ENCODE measurements around the gene ASB1. TPM values are rescaled to one million over a fixed set of nuclear protein-coding genes. Genes with fewer than 3 reads are reported as not detected.

The ASB1 gene
- total RNA-seq, 1 experiment from 2014 or later = 46.0 TPM

GRCh38 chr2:238448031-238448955 is 21.6 kb downstream of the ASB1 start:
- no peak overlapping the region for H2AK5ac ChIP-seq (ENCODE audit: insufficient read length, low read length)
- peaks cover 62 to 86% (median 82%) of the 10 kb centered on the region in 3 experiments for H3K36me3 Mint-ChIP-seq (ENCODE audit: insufficient read depth in 1 of 3, low read depth in 3 of 3)
- no CpG with 5 or more reads among the region's 19 CpGs for WGBS (ENCODE audit: extremely low coverage, insufficient read length, low lambda C conversion rate)
- no peak overlapping the region for H2BK20ac ChIP-seq (ENCODE audit: low read depth, low read length, poor library complexity, severe bottlenecking)
- H3K27ac ChIP-seq (ENCODE audit: insufficient read length, low read depth, low read length) = no peak overlapping the region
- no peak overlapping the region for H3K23ac ChIP-seq (ENCODE audit: insufficient read length, low read depth, low read length)
- H2BK12ac ChIP-seq (ENCODE audit: insufficient read length, low read depth, low read length) = no peak overlapping the region
- no peak overlapping the region for H4K8ac ChIP-seq (replicated peaks; ENCODE audit: insufficient read length, low read depth, low read length)
- H3K23me2 ChIP-seq (ENCODE audit: insufficient read length, low read depth, low read length, poor library complexity, severe bottlenecking) = no peaks in the 10 kb centered on the region
- no peak overlapping the region for H4K5ac ChIP-seq (ENCODE audit: insufficient read length, low read depth, low read length)
- no peak overlapping the region for H2BK15ac ChIP-seq (ENCODE audit: low read depth, low read length)
- TF ChIP-seq CTCF (conservative IDR thresholded peaks at IDR 0.05) = no peak
- no peak overlapping the region for H3K56ac ChIP-seq (ENCODE audit: insufficient read length, low read depth, low read length)
- H2BK120ac ChIP-seq (ENCODE audit: low read depth, low read length, poor library complexity, severe bottlenecking) = no peak overlapping the region
- no peak overlapping the region for H2BK5ac ChIP-seq (ENCODE audit: insufficient read length, low read length)
- H3K27me3 Mint-ChIP-seq (ENCODE audit: low read depth) = no peaks in the 10 kb centered on the region
- DNase-seq = no peak
- no peaks in the 10 kb centered on the region for H3K79me2 ChIP-seq (ENCODE audit: insufficient read depth, low read length)
- H3K4me2 ChIP-seq (ENCODE audit: insufficient read depth, insufficient read length, low read length) = no peak overlapping the region
- H3K9me3 ChIP-seq (ENCODE audit: control insufficient read depth, low read depth, low read length) = no peaks in the 10 kb centered on the region
- no peaks in the 10 kb centered on the region for H3K27me3 ChIP-seq (ENCODE audit: insufficient read depth, low read length)
- H3K4me1 Mint-ChIP-seq = peaks cover 0 to 2% of the 10 kb centered on the region in 2 experiments; a peak in 2 of 4 replicates
- no peaks in the 10 kb centered on the region for H3K79me1 ChIP-seq (ENCODE audit: insufficient read depth, low read depth, low read length, poor library complexity, severe bottlenecking)
- H3K14ac ChIP-seq (ENCODE audit: insufficient read depth, low read length) = no peak overlapping the region
- H3K4ac ChIP-seq (ENCODE audit: low read depth, low read length) = no peak overlapping the region
- no peaks in the 10 kb centered on the region for H3K4me1 ChIP-seq (ENCODE audit: insufficient read depth, low read length)
- H3K4me3 Mint-ChIP-seq = no peak overlapping the region
- no peak overlapping the region for H3K9ac ChIP-seq (ENCODE audit: extremely low read depth, insufficient read length, low read length)
- no peak overlapping the region for H2AFZ ChIP-seq (ENCODE audit: low read length)
- peak overlapping the region in 2 of 3 experiments; percentile 11 to 68; a peak in 1 of 7 replicates for H3K27ac Mint-ChIP-seq
- no peak overlapping the region for H4K91ac ChIP-seq (ENCODE audit: insufficient read length, low read depth, low read length)
- no peaks in the 10 kb centered on the region for H3K9me3 Mint-ChIP-seq
- H3K18ac ChIP-seq (ENCODE audit: insufficient read length, low read depth, low read length) = no peak overlapping the region
- no peaks in the 10 kb centered on the region for H4K20me1 ChIP-seq (ENCODE audit: control insufficient read depth, insufficient read depth, insufficient read length)
- H3T11ph ChIP-seq (ENCODE audit: low read length) = no peak overlapping the region
